GM18505 (cell line): ENCODE data around the gene SUSD5.
"Not testable (repeated sequence)": the region's sequence is repeated elsewhere in the genome, so short reads cannot be mapped to it uniquely, and the experiment has no call there.

Experiments used
- ATAC-seq: cut with Tn5 transposase; IDR thresholded peaks from one replicate; pipeline ENCODE4 v1.9.1; 2021; ENCODE audit not compliant: unreplicated experiment
- POLR2A ChIP-seq: IDR thresholded peaks from 4 replicates; pipeline ENCODE4 v1.6.1; 2011; ENCODE audit warnings: borderline replicate concordance; ENCODE audit not compliant: insufficient read depth, insufficient read length; ENCODE audit errors: extremely low read depth

SUSD5 gene

GRCh38 chr3:33219175-33219487 lies 521 bp upstream of the SUSD5 start:
- ATAC-seq = no peak

GRCh38 chr3:33217866-33218445 lies 654 bp downstream of the SUSD5 start:
- ATAC-seq = no peak
- no peak for TF ChIP-seq POLR2A

More at GRCh38 chr3:33219175-33219487, 521 bp upstream of the SUSD5 start:
- no peak for TF ChIP-seq POLR2A

- no peak for ATAC-seq
- TF ChIP-seq POLR2A = no peak
These were observed 2.9 kb downstream of the SUSD5 start for GRCh38 chr3:33215739-33216138.

DNA sequence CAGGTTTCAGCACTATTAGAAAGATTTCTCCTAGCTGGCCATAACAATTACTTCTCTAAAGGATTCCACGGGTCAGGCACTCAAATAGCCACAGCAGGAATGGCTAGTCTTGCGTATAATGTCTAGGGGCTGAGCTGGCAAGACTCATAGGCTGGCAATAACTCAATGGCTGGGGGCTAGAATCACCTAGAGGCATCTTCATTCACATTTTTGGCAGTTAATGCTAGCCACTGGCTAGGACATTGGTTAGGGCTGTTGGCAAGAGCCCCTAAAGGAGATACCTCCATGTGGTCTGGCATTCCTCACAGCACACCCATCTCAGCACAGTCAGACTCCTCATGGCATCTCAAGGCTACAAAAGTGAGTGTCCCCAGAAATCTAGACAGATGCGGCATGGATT lies 6.2 kb downstream of the SUSD5 start:
- TF ChIP-seq POLR2A = no peak
- ATAC-seq = no peak

GRCh38 chr3:33211444-33211843 lies 7.2 kb downstream of the SUSD5 start:
- ATAC-seq = no peak
- no peak for TF ChIP-seq POLR2A

DNA sequence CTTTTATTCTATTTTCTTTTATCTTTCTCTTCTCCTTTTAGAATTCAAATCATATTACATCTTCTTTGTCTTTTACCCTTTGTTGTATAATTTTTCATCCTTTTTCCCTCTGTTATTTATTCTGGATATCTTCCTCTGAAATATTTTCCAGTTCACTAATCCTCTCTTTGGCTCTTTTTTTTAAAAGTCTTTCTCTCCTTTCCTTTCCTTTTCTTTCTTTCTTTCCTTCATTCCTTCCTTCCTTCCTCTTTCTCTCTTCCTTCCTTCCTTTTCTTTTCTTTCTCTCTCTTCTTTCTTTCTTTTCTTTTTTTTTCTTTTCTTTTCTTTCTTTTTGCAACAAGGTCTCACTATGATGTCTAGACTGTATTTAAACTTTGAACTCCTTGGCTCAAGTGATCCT lies 9.3 kb downstream of the SUSD5 start:
- ATAC-seq = no peak
- no peak for TF ChIP-seq POLR2A

- ATAC-seq = no peak
- no peak for TF ChIP-seq POLR2A
These were observed 15.7 kb downstream of the SUSD5 start for GRCh38 chr3:33202711-33203457.

DNA sequence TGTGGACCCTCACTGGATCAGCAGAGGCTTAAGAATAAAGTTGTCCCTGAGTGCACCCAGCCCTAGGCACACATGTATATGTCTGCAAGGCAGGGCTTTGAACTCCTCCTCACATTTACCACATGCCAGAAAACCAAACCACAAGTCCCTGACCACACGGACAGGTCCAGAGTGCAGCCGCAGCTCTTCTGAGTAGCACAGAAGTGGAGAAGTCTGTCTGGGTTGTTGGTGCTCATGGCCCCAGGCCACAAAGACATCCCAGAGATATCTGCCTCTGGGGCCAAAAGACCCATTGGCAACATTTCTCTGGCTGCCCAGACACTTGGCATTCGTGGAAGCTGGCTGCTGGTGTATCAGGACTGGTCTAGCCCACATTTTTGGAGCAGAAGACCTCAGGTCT lies 17.4 kb downstream of the SUSD5 start:
- ATAC-seq = no peak
- TF ChIP-seq POLR2A = no peak

GRCh38 chr3:33196538-33196937 lies 22.1 kb downstream of the SUSD5 start:
- no peak for ATAC-seq
- TF ChIP-seq POLR2A = no peak

- TF ChIP-seq POLR2A = no peak
These were observed 24.3 kb downstream of the SUSD5 start for GRCh38 chr3:33194303-33194702.

GRCh38 chr3:33187368-33187634 lies 31.3 kb downstream of the SUSD5 start:
- TF ChIP-seq POLR2A = no peak
- no peak for ATAC-seq

More at GRCh38 chr3:33194303-33194702, 24.3 kb downstream of the SUSD5 start:
- no peak for ATAC-seq

- TF ChIP-seq POLR2A = no peak
- no peak for ATAC-seq
These were observed 31.9 kb downstream of the SUSD5 start for GRCh38 chr3:33186524-33187367.

DNA sequence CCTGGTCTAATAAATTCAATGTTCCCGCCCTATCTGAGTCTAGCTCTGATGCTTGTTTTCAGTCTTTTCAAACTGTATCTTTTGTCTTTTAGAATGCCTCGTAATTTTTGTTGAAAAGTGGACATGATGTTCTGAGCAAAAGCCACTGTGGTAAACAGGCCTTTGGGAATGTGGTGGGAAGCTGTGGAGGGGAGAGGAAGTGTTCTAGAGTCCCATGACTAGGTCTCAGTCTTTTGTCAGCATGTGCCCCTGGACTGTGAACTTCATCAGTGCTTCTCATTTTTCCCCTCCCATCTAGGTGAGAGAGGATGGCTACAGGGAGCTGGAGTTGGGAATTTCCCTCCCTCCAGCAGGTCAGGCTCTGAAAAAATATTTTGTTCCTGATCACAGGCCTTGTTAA lies 33.7 kb downstream of the SUSD5 start:
- no peak for ATAC-seq
- TF ChIP-seq POLR2A = no peak

GRCh38 chr3:33181641-33182040 lies 37.0 kb downstream of the SUSD5 start:
- not testable (repeated sequence) for ATAC-seq
